PFSK-1 (cell line): Measurements from ENCODE around the gene SND1.

Experiments
- FOXP2 ChIP-seq: optimal IDR thresholded peaks from 2 replicates; pipeline ENCODE3; 2011; ENCODE audit warnings: borderline replicate concordance, control low read depth, inconsistent platforms; ENCODE audit not compliant: insufficient read depth; ENCODE audit errors: extremely low read length, extremely low read depth
- POLR2AphosphoS5 ChIP-seq: IDR thresholded peaks from 2 replicates; pipeline ENCODE4 v1.6.1; 2012; ENCODE audit warnings: low read depth, mild to moderate bottlenecking, control low read depth, low read length, moderate library complexity
- REST ChIP-seq, 2 experiments: IDR thresholded peaks; 2 replicates each; pipeline versions ENCODE4 v1.6.1 to v1.8.0; 2011 to 2012; ENCODE audit warnings: low read depth in 2 of 2, low read length in 2 of 2, control low read depth in 1 of 2, inconsistent platforms in 1 of 2, mild to moderate bottlenecking in 1 of 2, moderate library complexity in 1 of 2; ENCODE audit not compliant: insufficient read depth in 1 of 2
- SIN3A ChIP-seq: IDR thresholded peaks from 2 replicates; pipeline ENCODE4 v1.6.1; 2012; ENCODE audit warnings: mild to moderate bottlenecking, low read length, moderate library complexity, borderline replicate concordance; ENCODE audit not compliant: insufficient read depth
- TAF1 ChIP-seq: IDR thresholded peaks from 2 replicates; pipeline ENCODE4 v1.6.1; 2012; ENCODE audit warnings: low read length, control low read depth, borderline replicate concordance; ENCODE audit not compliant: insufficient read depth

Gene SND1

DNA sequence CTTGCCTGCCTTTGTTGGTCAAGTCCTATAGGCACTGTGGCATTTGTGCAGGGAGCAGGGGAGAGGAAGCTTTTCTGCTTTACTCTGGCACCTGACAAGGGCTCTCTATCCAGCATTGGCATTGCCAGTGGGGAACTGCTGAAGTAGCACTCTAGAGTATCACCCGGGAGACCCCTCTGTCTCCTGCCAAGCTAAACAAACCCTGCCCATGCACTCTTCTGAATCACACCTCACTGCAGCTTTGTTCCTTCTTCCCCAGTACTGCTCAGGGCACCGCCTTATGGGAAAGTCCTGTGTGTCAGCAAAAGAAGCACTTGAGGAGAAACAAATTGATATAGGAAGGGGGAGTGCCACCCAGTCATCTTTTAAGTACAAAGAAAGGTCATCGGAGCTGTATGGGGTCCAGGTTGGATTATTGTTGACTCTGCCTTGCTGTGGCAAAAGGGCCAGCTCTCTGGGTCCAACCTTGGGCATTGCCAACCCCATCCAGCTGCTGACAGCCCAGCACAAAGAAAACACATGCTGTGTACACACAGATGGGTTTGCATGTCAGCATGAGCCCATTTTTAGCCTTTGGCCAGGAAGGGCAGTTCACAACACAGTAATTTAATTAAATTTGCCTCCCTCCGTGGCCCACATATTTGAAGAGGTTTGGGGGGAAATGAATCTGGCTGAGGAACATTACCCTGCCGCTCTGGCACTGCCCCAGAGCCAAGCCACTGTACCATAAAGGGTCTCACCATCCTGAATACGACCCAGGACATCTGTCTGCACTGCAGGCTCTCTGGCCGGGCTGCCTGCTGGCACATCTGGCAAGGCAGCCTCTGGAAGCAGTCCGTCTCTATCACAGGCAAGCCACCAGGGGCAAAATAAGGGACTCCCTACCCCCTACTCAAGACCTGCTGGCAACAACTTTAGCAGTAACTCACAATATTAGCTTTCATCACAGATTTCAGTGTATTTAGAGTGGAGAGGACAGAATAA lies 366.2 kb downstream of the SND1 start:
- TF ChIP-seq SIN3A (no peak), POLR2AphosphoS5 (no peak), FOXP2 (no peak), REST (IDR thresholded peaks at IDR 0.05; ENCODE audit: insufficient read depth in 1 of 2, low read depth in 2 of 2, low read length in 2 of 2) (no peak), TAF1 (no peak)

GRCh38 chr7:128019288-128019687 lies 367.3 kb downstream of the SND1 start:
- TF ChIP-seq SIN3A (no peak), POLR2AphosphoS5 (no peak), REST (IDR thresholded peaks at IDR 0.05; ENCODE audit: insufficient read depth in 1 of 2, low read depth in 2 of 2, low read length in 2 of 2) (no peak), TAF1 (no peak), FOXP2 (no peak)

- TF ChIP-seq TAF1 = no peak
- no peak for TF ChIP-seq FOXP2
- no peak for TF ChIP-seq REST (IDR thresholded peaks at IDR 0.05; ENCODE audit: insufficient read depth in 1 of 2, low read depth in 2 of 2, low read length in 2 of 2)
- TF ChIP-seq SIN3A = no peak
- TF ChIP-seq POLR2AphosphoS5 = no peak
Measured at GRCh38 chr7:128020159-128020558, 368.2 kb downstream of the SND1 start.

DNA sequence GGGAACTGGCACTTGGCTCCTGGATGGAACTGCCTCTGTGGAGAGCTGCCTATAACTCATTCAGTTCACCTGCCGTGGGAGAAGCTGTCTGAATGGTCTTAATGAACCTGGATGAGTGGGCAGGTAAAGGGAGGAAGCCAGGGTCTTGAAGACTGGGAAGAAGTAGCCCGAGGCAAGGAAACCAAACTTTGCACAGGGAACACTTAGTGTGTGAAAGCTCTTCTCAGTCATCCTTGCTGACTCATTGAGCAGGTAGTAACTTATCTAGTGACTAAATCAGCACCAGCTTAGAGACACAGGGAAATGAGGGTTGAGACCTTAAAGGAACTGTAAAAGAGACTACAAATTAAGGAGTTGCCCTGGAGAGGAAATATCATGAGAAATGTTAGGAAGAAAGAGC lies 369.4 kb downstream of the SND1 start:
- TF ChIP-seq POLR2AphosphoS5 (no peak), TAF1 (no peak), REST (IDR thresholded peaks at IDR 0.05; ENCODE audit: insufficient read depth in 1 of 2, low read depth in 2 of 2, low read length in 2 of 2) (no peak), SIN3A (no peak), FOXP2 (no peak)
